ENCODE measurements around the gene ANO2. TPM values are rescaled to one million over a fixed set of nuclear protein-coding genes. Genes with fewer than 3 reads are reported as not detected.

Gene ANO2
- total RNA-seq, 4 donors from 2014 or later, result 0.59 to 51.7 (median 15.1) TPM

DNA sequence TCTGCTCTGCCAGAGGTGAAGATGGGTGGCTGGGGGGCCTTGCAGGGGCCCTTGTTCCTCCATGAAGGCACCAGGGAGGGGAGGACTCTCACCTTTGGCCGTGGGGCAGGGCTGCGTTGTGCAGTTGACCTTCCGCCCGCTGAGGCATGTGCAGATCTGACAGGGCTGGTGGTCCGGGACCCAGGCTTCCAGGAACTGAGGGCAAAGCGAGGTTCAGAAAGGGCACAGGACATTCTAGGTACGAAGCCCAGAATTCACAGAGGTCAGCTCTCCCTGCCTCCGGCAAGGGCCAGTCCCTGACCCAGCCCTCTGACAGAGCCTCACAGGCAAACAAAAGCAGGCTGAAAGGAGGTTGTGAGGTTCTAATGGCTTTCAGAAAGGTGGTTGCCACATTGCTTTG, 40.4 kb upstream of the ANO2 start:
- H3K27ac ChIP-seq, result no peak overlapping the region
- H3K4me3 ChIP-seq, result no peak overlapping the region
- DNase-seq, result no peak
- H3K9me3 ChIP-seq, result no peaks in the 10 kb centered on the region
- TF ChIP-seq POLR2A (IDR thresholded peaks at IDR 0.05) (no peak), CTCF (IDR thresholded peaks at IDR 0.05) (no peak)
- H3K36me3 ChIP-seq, result no peaks in the 10 kb centered on the region
- H3K4me1 ChIP-seq, result no peaks in the 10 kb centered on the region
- intact Hi-C loops (cut with DNase I; ENCODE audit: low total_unique reads), result no loop called here
- H3K27me3 ChIP-seq, result no peaks in the 10 kb centered on the region

- Histone ChIP-seq H3K36me3 (no peaks in the 10 kb centered on the region), H3K4me1 (no peaks in the 10 kb centered on the region), H3K27me3 (no peaks in the 10 kb centered on the region), H3K27ac (no peak overlapping the region), H3K4me3 (no peak overlapping the region), H3K9me3 (no peaks in the 10 kb centered on the region)
- intact Hi-C loops (cut with DNase I; ENCODE audit: low total_unique reads), result no loop called here
- no peak for TF ChIP-seq POLR2A (IDR thresholded peaks at IDR 0.05)
- TF ChIP-seq CTCF (IDR thresholded peaks at IDR 0.05), result no peak
- no peak for DNase-seq
These were observed 39.8 kb upstream of the ANO2 start for GRCh38 chr12:5984873-5985272.

GRCh38 chr12:5982106-5982505, 37.0 kb upstream of the ANO2 start:
- no peaks in the 10 kb centered on the region for H3K36me3 ChIP-seq
- intact Hi-C loops (cut with DNase I; ENCODE audit: low total_unique reads), result no loop called here
- no peaks in the 10 kb centered on the region for H3K9me3 ChIP-seq
- no peak overlapping the region for H3K27ac ChIP-seq
- DNase-seq, result no peak
- H3K4me3 ChIP-seq, result no peak overlapping the region
- H3K27me3 ChIP-seq, result no peaks in the 10 kb centered on the region
- TF ChIP-seq POLR2A (IDR thresholded peaks at IDR 0.05) (no peak), CTCF (IDR thresholded peaks at IDR 0.05) (no peak)
- no peaks in the 10 kb centered on the region for H3K4me1 ChIP-seq

GRCh38 chr12:5977556-5977955, 32.5 kb upstream of the ANO2 start:
- Histone ChIP-seq H3K27ac (no peak overlapping the region), H3K4me1 (no peaks in the 10 kb centered on the region), H3K4me3 (no peak overlapping the region), H3K9me3 (no peaks in the 10 kb centered on the region), H3K27me3 (no peaks in the 10 kb centered on the region), H3K36me3 (no peaks in the 10 kb centered on the region)
- no peak for DNase-seq
- intact Hi-C loops (cut with DNase I; ENCODE audit: low total_unique reads), result no loop called here
- TF ChIP-seq CTCF (IDR thresholded peaks at IDR 0.05), result no peak
- TF ChIP-seq POLR2A (IDR thresholded peaks at IDR 0.05), result no peak

GRCh38 chr12:5976711-5977110, 31.7 kb upstream of the ANO2 start:
- DNase-seq, result no peak
- intact Hi-C loops (cut with DNase I; ENCODE audit: low total_unique reads), result no loop called here
- Histone ChIP-seq H3K4me1 (no peaks in the 10 kb centered on the region), H3K27me3 (no peaks in the 10 kb centered on the region), H3K27ac (no peak overlapping the region), H3K36me3 (no peaks in the 10 kb centered on the region), H3K9me3 (no peaks in the 10 kb centered on the region), H3K4me3 (no peak overlapping the region)
- no peak for TF ChIP-seq CTCF (IDR thresholded peaks at IDR 0.05)
- TF ChIP-seq POLR2A (IDR thresholded peaks at IDR 0.05), result no peak

Data from uterus (tissue), 4 donors.